Cardiac fibroblast (primary cell): ENCODE data around the gene SZRD1.

ENCODE experiments used
- DNase-seq, 2 donors: peaks; one replicate each; pipeline versions ENCODE4 v3.0.0 to v3.0.0-alpha.2; 2010; ENCODE audit warnings: low read depth in 2 of 2
- H3K4me3 ChIP-seq, 2 donors: replicated peaks in 1 of 2; 1 replicate in 1 of 2; 2 replicates in 1 of 2; pipeline ENCODE4 v1.5.1; 2011; ENCODE audit warnings: low read depth in 2 of 2, low read length in 2 of 2, mild to moderate bottlenecking in 2 of 2, moderate library complexity in 1 of 2
- CTCF ChIP-seq: IDR thresholded peaks from one replicate; pipeline ENCODE4 v1.5.1; 2011; ENCODE audit warnings: low read depth, mild to moderate bottlenecking, low read length, inconsistent platforms

Gene SZRD1

GRCh38 chr1:16425125-16426025, 58.3 kb downstream of the SZRD1 start:
- TF ChIP-seq CTCF = no peak
- no peak overlapping the region for H3K4me3 ChIP-seq
- DNase-seq = no peak

GRCh38 chr1:16430606-16431005, 63.6 kb downstream of the SZRD1 start:
- no peak overlapping the region for H3K4me3 ChIP-seq
- TF ChIP-seq CTCF = no peak
- DNase-seq = peak; percentile 6 to 19

- no peak for TF ChIP-seq CTCF
- no peak for DNase-seq
- no peak overlapping the region for H3K4me3 ChIP-seq
Observed at GRCh38 chr1:16433030-16433429, 66.0 kb downstream of the SZRD1 start.

- no peak for DNase-seq
- TF ChIP-seq CTCF = no peak
- no peak overlapping the region for H3K4me3 ChIP-seq
Observed at GRCh38 chr1:16434007-16434406, 67.0 kb downstream of the SZRD1 start.

GRCh38 chr1:16434501-16434900, 67.5 kb downstream of the SZRD1 start:
- no peak overlapping the region for H3K4me3 ChIP-seq
- TF ChIP-seq CTCF = no peak
- peak; percentile 10 to 23 for DNase-seq

GRCh38 chr1:16436946-16437474, 70.0 kb downstream of the SZRD1 start, which contains the start of gene SPATA21:
Gene SPATA21 (minus strand): TSS chr1:16437424. CDS start chr1:16431371, 6,053 bp downstream.
- TF ChIP-seq CTCF = no peak
- DNase-seq = no peak
- no peak within 1 kb of the TSS for H3K4me3 ChIP-seq
